ENCODE measurements around the gene CNTNAP5.

CNTNAP5 gene

DNA sequence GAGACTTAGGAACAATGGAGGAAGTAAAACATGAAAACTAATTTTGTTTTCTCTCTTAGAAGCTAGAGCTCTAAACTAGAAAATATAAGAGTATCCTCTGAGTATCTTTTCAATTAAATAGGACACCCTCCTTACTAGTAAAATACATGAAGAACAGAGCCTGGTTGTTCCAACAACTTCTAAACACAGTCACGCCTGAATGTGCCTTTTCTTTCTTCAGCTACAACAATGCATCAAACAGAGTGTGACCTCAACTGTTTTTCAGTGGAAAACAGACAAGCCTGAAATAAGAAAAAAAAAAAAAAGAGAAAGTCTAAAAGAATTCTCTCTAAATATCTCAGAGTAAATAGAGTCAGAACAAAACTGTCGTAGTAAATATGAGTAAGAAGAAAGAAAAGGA is 928.8 kb downstream of the CNTNAP5 start:
- no peak for DNase-seq

DNA sequence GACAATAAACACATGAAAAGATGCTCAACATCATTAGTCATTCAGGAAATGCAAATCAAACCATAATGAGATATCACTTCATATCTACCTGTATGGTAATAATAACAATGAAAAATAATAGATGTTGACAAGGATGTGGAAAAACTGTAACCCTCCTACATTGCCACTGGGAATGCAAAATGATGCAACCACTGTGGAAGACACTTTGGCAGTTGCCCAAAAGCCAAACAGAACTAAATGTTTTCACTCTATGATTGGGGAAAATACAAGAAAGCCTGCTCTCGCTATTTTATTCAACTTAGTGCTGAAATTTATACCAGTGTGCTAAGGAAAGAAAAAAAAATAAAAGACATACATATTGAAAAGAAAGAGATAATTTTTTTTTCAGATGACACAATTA is 934.5 kb downstream of the CNTNAP5 start:
- no peak for DNase-seq

DNA sequence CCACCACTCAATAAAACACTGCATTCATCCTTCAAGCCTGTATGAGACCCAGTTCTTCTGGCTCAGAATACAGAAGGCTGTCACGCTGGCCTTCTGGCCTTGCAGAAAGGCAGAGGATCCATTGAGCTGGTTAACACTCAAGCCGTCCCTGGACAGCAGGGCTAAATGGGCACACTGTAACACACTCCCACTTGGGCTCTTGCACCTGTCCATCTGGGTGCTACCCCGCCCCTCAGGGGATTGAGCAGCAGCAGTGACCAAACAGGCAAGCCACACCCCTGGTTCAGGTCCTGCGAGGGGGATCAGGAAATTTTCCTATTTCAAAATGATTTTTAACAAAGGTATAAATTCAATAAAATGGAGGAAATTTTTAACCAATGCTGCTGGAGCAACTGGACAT is 936.0 kb downstream of the CNTNAP5 start:
- DNase-seq: no peak
